ENCODE results near the gene SLC40A1.
A peak's percentile ranks its signal among the peaks of the same experiment; 100 is the strongest.

Gene SLC40A1

GRCh38 chr2:189580658-189581353, at the start of gene SLC40A1:
TSS of gene SLC40A1 (minus strand) at chr2:189580786. CDS start at chr2:189580460, 326 bp downstream.
- H3K4me1 ChIP-seq (ENCODE audit: insufficient read depth, low read length) = no peaks in the 10 kb centered on the region
- no peaks in the 10 kb centered on the region for H3K9me3 ChIP-seq (ENCODE audit: control insufficient read depth, insufficient read depth, low read length)
- H3K9ac ChIP-seq (ENCODE audit: low read depth, low read length) = peak within 1 kb of the TSS; percentile 78; the same call in 1 of the 2 replicates
- no peaks in the 10 kb centered on the region for H3K36me3 ChIP-seq (ENCODE audit: insufficient read depth, low read length)

GRCh38 chr2:189629531-189630453, 49.2 kb upstream of the SLC40A1 start:
- no peak overlapping the region for H3K9ac ChIP-seq (ENCODE audit: low read depth, low read length)
- no peaks in the 10 kb centered on the region for H3K9me3 ChIP-seq (ENCODE audit: control insufficient read depth, insufficient read depth, low read length)
- no peaks in the 10 kb centered on the region for H3K36me3 ChIP-seq (ENCODE audit: insufficient read depth, low read length)
- H3K4me1 ChIP-seq (ENCODE audit: insufficient read depth, low read length) = no peaks in the 10 kb centered on the region; the same call in 1 of the 2 replicates

GRCh38 chr2:189628817-189629530, 48.4 kb upstream of the SLC40A1 start:
- no peaks in the 10 kb centered on the region for H3K9me3 ChIP-seq (ENCODE audit: control insufficient read depth, insufficient read depth, low read length)
- H3K4me1 ChIP-seq (ENCODE audit: insufficient read depth, low read length) = no peaks in the 10 kb centered on the region; the same call in 1 of the 2 replicates
- no peak overlapping the region for H3K9ac ChIP-seq (ENCODE audit: low read depth, low read length)
- no peaks in the 10 kb centered on the region for H3K36me3 ChIP-seq (ENCODE audit: insufficient read depth, low read length)

- Histone ChIP-seq H3K9me3 (ENCODE audit: control insufficient read depth, insufficient read depth, low read length) (no peaks in the 10 kb centered on the region), H3K36me3 (ENCODE audit: insufficient read depth, low read length) (no peaks in the 10 kb centered on the region), H3K9ac (ENCODE audit: low read depth, low read length) (no peak overlapping the region), H3K4me1 (ENCODE audit: insufficient read depth, low read length) (no peaks in the 10 kb centered on the region; the same call in 1 of the 2 replicates)
These were observed 47.2 kb upstream of the SLC40A1 start for GRCh38 chr2:189627789-189628188.

GRCh38 chr2:189625636-189626035, 45.0 kb upstream of the SLC40A1 start:
- Histone ChIP-seq H3K9ac (ENCODE audit: low read depth, low read length) (no peak overlapping the region), H3K9me3 (ENCODE audit: control insufficient read depth, insufficient read depth, low read length) (no peaks in the 10 kb centered on the region), H3K36me3 (ENCODE audit: insufficient read depth, low read length) (no peaks in the 10 kb centered on the region), H3K4me1 (ENCODE audit: insufficient read depth, low read length) (no peaks in the 10 kb centered on the region; the same call in 1 of the 2 replicates)

- H3K4me1 ChIP-seq (ENCODE audit: insufficient read depth, low read length) = no peaks in the 10 kb centered on the region
- H3K9me3 ChIP-seq (ENCODE audit: control insufficient read depth, insufficient read depth, low read length) = no peaks in the 10 kb centered on the region
- H3K36me3 ChIP-seq (ENCODE audit: insufficient read depth, low read length) = no peaks in the 10 kb centered on the region
- no peak overlapping the region for H3K9ac ChIP-seq (ENCODE audit: low read depth, low read length)
These were observed 44.2 kb upstream of the SLC40A1 start for GRCh38 chr2:189624648-189625355.

- Histone ChIP-seq H3K4me1 (ENCODE audit: insufficient read depth, low read length) (no peaks in the 10 kb centered on the region), H3K36me3 (ENCODE audit: insufficient read depth, low read length) (no peaks in the 10 kb centered on the region), H3K9ac (ENCODE audit: low read depth, low read length) (no peak overlapping the region), H3K9me3 (ENCODE audit: control insufficient read depth, insufficient read depth, low read length) (no peaks in the 10 kb centered on the region)
These were observed 42.5 kb upstream of the SLC40A1 start for GRCh38 chr2:189623049-189623448.

- H3K9me3 ChIP-seq (ENCODE audit: control insufficient read depth, insufficient read depth, low read length) = no peaks in the 10 kb centered on the region
- H3K9ac ChIP-seq (ENCODE audit: low read depth, low read length) = no peak overlapping the region
- H3K4me1 ChIP-seq (ENCODE audit: insufficient read depth, low read length) = no peaks in the 10 kb centered on the region
- no peaks in the 10 kb centered on the region for H3K36me3 ChIP-seq (ENCODE audit: insufficient read depth, low read length)
These were observed 41.2 kb upstream of the SLC40A1 start for GRCh38 chr2:189621781-189622180.

GRCh38 chr2:189618197-189618596, 37.6 kb upstream of the SLC40A1 start:
- no peaks in the 10 kb centered on the region for H3K36me3 ChIP-seq (ENCODE audit: insufficient read depth, low read length)
- H3K9ac ChIP-seq (ENCODE audit: low read depth, low read length) = no peak overlapping the region
- H3K9me3 ChIP-seq (ENCODE audit: control insufficient read depth, insufficient read depth, low read length) = no peaks in the 10 kb centered on the region
- no peaks in the 10 kb centered on the region for H3K4me1 ChIP-seq (ENCODE audit: insufficient read depth, low read length)

GRCh38 chr2:189614585-189614984, 34.0 kb upstream of the SLC40A1 start:
- H3K36me3 ChIP-seq (ENCODE audit: insufficient read depth, low read length) = no peaks in the 10 kb centered on the region
- H3K9ac ChIP-seq (ENCODE audit: low read depth, low read length) = no peak overlapping the region
- H3K4me1 ChIP-seq (ENCODE audit: insufficient read depth, low read length) = no peaks in the 10 kb centered on the region
- H3K9me3 ChIP-seq (ENCODE audit: control insufficient read depth, insufficient read depth, low read length) = no peaks in the 10 kb centered on the region

GRCh38 chr2:189613650-189614420, 33.2 kb upstream of the SLC40A1 start:
- H3K36me3 ChIP-seq (ENCODE audit: insufficient read depth, low read length) = no peaks in the 10 kb centered on the region
- H3K4me1 ChIP-seq (ENCODE audit: insufficient read depth, low read length) = no peaks in the 10 kb centered on the region
- no peaks in the 10 kb centered on the region for H3K9me3 ChIP-seq (ENCODE audit: control insufficient read depth, insufficient read depth, low read length)
- H3K9ac ChIP-seq (ENCODE audit: low read depth, low read length) = no peak overlapping the region

GRCh38 chr2:189613077-189613636, 32.6 kb upstream of the SLC40A1 start:
- Histone ChIP-seq H3K36me3 (ENCODE audit: insufficient read depth, low read length) (no peaks in the 10 kb centered on the region), H3K4me1 (ENCODE audit: insufficient read depth, low read length) (no peaks in the 10 kb centered on the region), H3K9me3 (ENCODE audit: control insufficient read depth, insufficient read depth, low read length) (no peaks in the 10 kb centered on the region), H3K9ac (ENCODE audit: low read depth, low read length) (no peak overlapping the region)

GRCh38 chr2:189610700-189611099, 30.1 kb upstream of the SLC40A1 start:
- no peak overlapping the region for H3K9ac ChIP-seq (ENCODE audit: low read depth, low read length)
- no peaks in the 10 kb centered on the region for H3K4me1 ChIP-seq (ENCODE audit: insufficient read depth, low read length)
- no peaks in the 10 kb centered on the region for H3K9me3 ChIP-seq (ENCODE audit: control insufficient read depth, insufficient read depth, low read length)
- no peaks in the 10 kb centered on the region for H3K36me3 ChIP-seq (ENCODE audit: insufficient read depth, low read length)

Data from ES-I3 (cell line).